MG63 (cell line): ENCODE data around the gene DNAH6. TPM values are rescaled to one million over a fixed set of nuclear protein-coding genes. Genes with fewer than 3 reads are reported as not detected.

ENCODE experiments used
- DNase-seq: peaks from one replicate; pipeline ENCODE4 v3.0.0-alpha.2; 2020
- H3K27me3 ChIP-seq: fragments of 250-450 bp; sonication (Bioruptor Pico); 2 replicates; pipeline ENCODE4 v1.5.1; 2020; ENCODE audit warnings: mild to moderate bottlenecking, moderate library complexity
- H3K36me3 ChIP-seq: fragments of 250-450 bp; sonication (Bioruptor Pico); 2 replicates; pipeline ENCODE4 v1.5.1; 2020; ENCODE audit warnings: mild to moderate bottlenecking, moderate library complexity
- H3K4me3 ChIP-seq: fragments of 250-450 bp; sonication (Bioruptor Pico); 2 replicates; pipeline ENCODE4 v1.5.1; 2020; ENCODE audit warnings: mild to moderate bottlenecking, moderate library complexity
- H3K9me3 ChIP-seq: fragments of 250-450 bp; sonication (Bioruptor Pico); 2 replicates; pipeline ENCODE4 v1.5.1; 2020; ENCODE audit warnings: mild to moderate bottlenecking, moderate library complexity
- total RNA-seq: library from RNA; depleted of rRNA; stranded (reverse); fragments of >200 nt; shearing (Covaris generic); gene quantifications from 2 replicates; pipeline ENCODE4 v1.2.3, GENCODE V29; 2014; ENCODE audit warnings: low replicate concordance

Gene DNAH6
- total RNA-seq, 1 experiment from 2014 or later, result not detected

DNA sequence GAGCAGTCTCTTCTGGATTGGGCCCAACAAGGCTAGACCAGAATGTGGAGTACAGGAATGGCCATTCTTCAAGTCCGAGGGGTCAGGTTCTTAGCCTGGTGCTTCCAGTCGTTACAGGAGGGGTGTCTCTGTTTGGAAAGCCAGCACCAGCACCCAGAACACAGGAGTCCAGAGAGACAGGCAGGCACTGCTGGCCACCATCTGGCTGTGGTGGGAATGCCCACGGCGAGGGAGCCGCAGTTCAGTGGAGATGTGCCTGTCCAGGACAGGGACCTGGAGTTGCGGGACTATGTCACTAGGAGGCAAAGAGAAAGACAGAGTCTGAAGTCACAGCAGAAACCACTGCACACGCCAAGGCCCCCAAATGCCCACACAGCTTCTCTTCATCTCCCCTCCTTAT is 305.5 kb downstream of the DNAH6 start:
- Histone ChIP-seq H3K36me3 (no peaks in the 10 kb centered on the region), H3K4me3 (no peak overlapping the region), H3K27me3 (no peaks in the 10 kb centered on the region), H3K9me3 (no peaks in the 10 kb centered on the region)
- DNase-seq, result no peak

DNA sequence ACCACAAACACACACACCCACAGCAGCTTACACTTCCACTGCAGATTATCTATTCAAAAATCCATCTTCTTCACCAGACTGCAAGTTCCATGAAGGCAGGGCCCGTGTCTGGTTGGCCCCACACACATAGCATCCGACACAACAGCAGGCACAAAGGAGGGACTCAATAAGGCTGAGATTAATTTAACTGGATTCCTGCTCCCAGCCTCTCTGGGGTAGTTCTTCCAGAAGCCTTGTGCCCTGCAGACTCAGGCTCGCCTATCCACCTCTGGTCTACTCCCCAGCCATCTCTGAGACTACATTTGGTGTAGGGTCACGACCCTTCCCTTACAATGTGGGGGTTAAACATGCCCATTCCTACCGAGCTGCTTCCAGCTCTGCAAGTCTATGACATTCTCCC is 306.9 kb downstream of the DNAH6 start:
- Histone ChIP-seq H3K36me3 (no peaks in the 10 kb centered on the region), H3K9me3 (no peaks in the 10 kb centered on the region), H3K4me3 (no peak overlapping the region), H3K27me3 (no peaks in the 10 kb centered on the region)
- DNase-seq, result no peak

DNA sequence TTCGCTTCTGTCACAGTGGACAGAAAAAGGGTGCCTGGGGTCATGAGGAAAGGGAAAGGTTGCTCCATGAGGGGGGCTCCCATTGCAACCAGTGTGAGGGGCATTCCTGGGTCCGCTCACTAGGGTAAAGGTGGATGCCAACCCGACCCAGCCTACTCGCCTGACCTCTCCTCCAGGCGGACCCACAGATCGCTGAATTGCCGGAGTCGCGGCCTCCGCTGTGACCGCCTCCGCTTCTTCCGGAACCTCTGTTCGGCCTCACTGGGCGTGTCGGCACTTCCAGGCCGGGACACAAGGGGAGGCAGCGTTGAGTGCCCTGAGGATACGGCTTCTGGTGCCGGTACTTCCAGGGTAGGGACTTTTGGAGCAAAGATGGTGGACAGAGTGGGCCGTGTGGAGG is 307.5 kb downstream of the DNAH6 start:
- H3K9me3 ChIP-seq, result no peaks in the 10 kb centered on the region
- H3K4me3 ChIP-seq, result no peak overlapping the region
- H3K36me3 ChIP-seq, result no peaks in the 10 kb centered on the region
- no peaks in the 10 kb centered on the region for H3K27me3 ChIP-seq
- no peak for DNase-seq

DNA sequence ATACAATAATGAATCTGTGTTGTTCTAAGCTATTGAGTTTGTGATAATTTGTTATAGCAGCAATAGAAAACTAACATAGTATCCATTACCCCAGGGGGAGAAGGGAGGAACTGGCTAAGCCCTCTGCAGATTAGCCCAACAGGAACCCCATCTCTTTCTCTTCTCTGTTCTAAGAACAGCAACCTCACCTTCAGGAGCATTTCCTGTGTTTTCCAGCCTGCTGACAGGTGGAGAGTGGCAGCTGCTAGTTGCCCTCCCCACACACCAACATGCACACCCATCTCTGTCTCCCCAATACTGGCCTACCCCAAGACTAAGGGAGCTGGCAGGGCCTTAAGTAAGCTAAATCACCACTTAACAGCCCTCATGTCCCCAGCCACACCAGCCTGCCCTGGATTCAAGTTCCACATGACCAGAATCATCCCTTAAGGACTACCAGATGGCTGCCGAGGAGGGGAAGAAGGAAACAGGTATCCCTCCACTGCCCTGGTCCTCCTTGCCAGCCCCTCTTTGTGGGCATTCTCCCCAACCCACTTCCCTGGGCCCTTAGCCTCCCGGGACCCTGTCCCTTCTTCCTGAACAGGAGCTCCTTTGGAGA is 311.8 kb downstream of the DNAH6 start:
- DNase-seq, result no peak
- H3K9me3 ChIP-seq, result no peaks in the 10 kb centered on the region
- no peaks in the 10 kb centered on the region for H3K36me3 ChIP-seq
- H3K27me3 ChIP-seq, result no peaks in the 10 kb centered on the region
- no peak overlapping the region for H3K4me3 ChIP-seq

DNA sequence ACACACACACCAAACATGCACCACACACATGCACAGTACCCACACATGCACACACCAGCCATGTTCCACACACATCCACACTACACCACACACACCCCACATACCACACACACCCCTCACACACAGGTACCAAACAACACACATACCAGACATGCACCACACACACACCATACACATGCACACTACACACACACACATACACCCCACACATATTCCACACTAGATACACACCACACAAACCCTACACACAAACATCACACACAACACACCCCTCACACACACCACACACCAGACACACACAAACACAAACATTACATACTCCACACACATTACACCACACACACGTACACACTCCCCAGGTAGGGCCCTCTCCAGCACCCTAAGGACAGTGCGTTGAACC is 313.4 kb downstream of the DNAH6 start:
- no peak for DNase-seq
- H3K36me3 ChIP-seq, result no peaks in the 10 kb centered on the region; the same call in 1 of the 2 replicates

DNA sequence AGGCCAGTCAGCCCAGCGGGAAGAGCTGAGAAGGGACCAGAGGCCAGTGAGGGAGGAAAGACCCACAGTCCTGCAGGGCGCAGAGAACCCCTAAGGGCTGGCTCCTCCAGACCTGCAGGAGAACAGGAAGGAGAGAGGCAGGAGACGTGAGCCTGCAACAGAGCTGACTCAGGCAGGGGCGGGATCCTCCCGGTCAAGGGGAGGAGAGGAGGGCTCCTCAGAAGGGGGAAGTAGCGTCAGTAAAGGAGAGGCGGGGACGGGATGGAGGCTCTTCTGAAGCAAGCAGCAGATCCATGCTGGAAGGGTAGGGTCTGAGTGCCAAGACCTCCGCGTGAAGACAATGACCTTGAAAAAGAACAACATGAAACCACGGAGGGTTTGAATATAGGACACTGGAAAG is 313.8 kb downstream of the DNAH6 start:
- Histone ChIP-seq H3K9me3 (peaks cover 5% of the 10 kb centered on the region; the same call in 1 of the 2 replicates), H3K4me3 (no peak overlapping the region), H3K36me3 (no peaks in the 10 kb centered on the region; the same call in 1 of the 2 replicates), H3K27me3 (no peaks in the 10 kb centered on the region)
- no peak for DNase-seq

More for the DNA sequence above, 313.4 kb downstream of the DNAH6 start:
- Histone ChIP-seq H3K9me3 (peaks cover 1% of the 10 kb centered on the region; the same call in 1 of the 2 replicates), H3K27me3 (no peaks in the 10 kb centered on the region), H3K4me3 (no peak overlapping the region)

DNA sequence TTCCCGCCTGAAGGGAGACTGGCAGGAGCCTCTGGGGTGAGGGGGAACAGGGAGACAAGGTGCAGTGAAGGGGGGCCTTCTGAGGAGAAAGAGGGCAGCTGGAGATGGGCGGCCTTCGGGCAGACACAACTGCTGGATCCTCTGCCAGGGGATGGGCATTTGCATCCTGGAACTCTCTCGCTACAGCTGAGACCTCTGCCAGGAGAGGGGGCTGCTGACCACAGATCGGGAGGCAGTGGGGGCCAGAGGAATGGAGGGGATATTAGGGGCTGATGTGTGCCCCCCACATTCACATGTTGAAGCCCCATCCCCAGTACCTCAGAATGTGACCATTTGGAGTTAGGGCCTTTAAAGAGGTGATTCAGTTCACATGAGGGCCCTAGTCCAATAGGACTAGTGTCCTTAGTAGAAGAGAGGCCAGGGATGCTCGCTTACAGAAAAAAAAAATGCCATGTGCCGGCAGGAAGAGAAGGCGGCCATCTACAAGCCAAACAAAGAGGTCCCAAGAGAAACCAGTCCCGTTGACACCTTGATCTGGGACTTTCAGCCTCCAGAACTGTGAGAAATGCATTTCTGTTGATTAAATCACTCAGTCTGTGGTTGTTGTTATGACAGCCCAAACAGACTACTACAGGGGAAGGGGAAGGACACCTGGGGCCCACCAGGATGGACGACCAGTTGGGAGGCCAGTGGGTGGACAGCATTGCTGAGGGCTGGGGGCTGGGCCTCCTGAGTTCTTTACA is 314.6 kb downstream of the DNAH6 start:
- Histone ChIP-seq H3K27me3 (no peaks in the 10 kb centered on the region), H3K4me3 (no peak overlapping the region), H3K36me3 (peaks cover 5% of the 10 kb centered on the region; the same call in 1 of the 2 replicates), H3K9me3 (peaks cover 10% of the 10 kb centered on the region)
- DNase-seq, result no peak

DNA sequence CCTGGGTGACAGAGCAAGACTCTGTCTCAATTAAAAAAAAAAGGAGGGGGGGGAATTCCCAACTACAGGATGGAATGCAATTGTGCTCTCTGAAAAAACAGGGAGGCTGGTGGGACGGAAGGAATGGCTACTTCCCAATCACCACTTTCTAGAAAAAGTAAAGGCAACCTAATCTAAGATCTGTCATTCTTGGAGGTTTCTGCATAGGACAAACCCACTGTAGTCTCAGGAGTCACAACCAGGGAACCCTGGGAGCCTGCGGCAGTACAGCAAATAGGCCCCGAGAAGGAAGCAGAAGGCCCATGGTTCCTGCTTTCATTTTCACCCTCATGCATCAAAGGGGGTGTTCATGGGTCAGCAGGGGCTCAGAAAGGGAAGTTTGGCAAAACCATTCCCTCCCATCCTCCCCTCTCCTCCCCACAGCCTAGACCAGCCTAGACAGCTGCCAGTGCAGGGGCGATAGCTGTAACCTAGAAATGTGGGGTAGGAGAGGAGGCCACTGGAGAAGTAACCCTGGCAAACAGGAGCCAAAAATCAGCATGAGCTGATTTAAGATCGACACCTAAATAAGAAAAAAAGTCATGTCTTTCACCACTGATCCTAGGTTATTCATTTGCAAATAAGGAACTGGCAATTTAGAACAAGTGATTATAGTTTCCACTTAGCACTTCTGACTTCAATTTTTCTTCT is 316.6 kb downstream of the DNAH6 start:
- H3K27me3 ChIP-seq, result no peaks in the 10 kb centered on the region
- peaks cover 20% of the 10 kb centered on the region; the same call in 1 of the 2 replicates for H3K36me3 ChIP-seq
- H3K9me3 ChIP-seq, result peaks cover 16% of the 10 kb centered on the region
- DNase-seq, result no peak
- H3K4me3 ChIP-seq, result no peak overlapping the region

DNA sequence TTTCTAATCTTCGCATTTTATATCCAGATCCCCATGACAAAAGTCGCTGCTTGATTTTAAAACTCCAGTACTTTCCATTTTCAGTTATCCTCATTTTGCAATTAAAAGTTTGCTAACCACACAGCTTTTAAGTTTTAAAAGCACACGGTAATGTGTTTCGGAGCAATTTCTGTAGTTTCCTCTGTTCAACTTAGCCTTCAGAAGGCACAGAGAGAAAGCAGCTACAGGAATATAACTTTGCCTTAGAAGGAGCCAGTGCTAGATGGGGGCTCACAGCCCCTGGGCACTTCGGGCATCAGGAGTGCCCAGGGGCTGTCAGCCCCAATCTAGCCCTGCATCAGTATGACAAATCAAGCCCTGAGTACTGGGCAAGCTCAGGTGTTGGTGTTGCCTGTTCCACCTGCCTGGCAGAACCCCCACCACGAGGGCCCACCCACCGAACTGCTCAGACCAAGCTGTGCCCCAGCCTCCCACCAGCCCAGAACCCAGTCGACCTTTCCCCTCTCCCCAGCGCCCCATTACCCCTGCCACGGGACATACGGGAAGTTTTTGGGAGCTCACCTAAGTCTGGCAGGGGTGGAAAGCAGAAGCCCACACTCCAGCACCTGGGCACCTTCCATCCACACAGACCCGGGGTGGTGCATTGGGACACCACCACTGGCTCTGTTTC is 317.3 kb downstream of the DNAH6 start:
- peaks cover 20% of the 10 kb centered on the region; the same call in 1 of the 2 replicates for H3K36me3 ChIP-seq
- H3K4me3 ChIP-seq, result no peak overlapping the region
- H3K9me3 ChIP-seq, result peaks cover 16% of the 10 kb centered on the region
- DNase-seq, result no peak
- no peaks in the 10 kb centered on the region for H3K27me3 ChIP-seq

DNA sequence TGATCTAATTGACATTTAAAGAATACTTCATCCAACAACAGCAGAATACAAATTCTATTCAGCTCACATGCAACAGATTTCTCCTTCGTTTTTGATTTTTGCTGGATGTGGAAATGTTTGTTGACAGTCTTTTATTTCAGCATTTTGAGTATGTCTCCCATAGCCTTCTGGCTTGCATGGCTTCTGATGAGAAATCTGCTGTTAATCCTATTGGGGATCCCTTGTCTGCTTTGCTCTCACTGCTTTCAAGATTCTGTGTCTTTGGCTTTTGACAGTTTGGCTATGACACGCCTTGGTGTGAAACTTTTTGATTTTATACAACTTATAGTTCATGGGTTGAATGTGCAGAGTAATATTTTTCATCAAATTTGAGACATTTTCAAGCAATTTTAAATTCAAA is 319.9 kb downstream of the DNAH6 start:
- Histone ChIP-seq H3K9me3 (peaks cover 16% of the 10 kb centered on the region), H3K36me3 (peaks cover 20% of the 10 kb centered on the region; the same call in 1 of the 2 replicates), H3K27me3 (no peaks in the 10 kb centered on the region), H3K4me3 (no peak overlapping the region)
- no peak for DNase-seq

DNA sequence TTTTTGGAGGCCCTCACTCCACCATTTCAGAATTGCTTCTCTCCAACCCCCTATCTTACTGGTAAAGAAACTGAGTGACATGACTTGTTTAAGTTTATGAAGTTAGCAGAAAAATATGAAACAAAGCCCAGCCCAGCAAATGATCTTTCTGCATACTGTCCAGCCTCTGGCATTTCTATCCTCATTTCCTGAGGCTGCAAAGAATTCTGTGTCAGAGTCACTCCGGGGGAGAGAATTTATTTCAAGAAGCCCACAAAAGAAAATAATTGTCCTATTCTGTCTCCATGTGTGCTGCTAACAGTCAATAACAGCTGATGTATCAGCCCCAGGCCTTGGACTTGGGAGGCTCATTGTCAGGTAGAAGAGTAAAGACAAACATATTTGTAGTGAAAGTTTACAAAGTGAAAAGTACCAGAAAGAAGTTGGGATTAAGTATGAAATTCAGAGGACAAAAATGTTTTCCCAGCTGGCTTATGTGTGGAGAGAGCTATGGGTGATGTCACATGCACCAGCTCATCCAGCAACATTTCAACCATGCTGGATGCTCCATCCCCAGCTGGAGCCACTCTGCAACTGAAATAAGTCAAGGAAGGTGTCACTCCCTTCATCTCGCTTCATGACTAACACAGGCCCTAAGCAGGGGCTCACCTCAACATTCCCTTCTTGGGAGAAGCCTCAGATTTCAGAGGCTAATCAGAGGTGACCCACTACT is 322.3 kb downstream of the DNAH6 start:
- Histone ChIP-seq H3K4me3 (no peak overlapping the region), H3K27me3 (no peaks in the 10 kb centered on the region), H3K9me3 (peaks cover 16% of the 10 kb centered on the region), H3K36me3 (peaks cover 20% of the 10 kb centered on the region; the same call in 1 of the 2 replicates)
- no peak for DNase-seq

DNA sequence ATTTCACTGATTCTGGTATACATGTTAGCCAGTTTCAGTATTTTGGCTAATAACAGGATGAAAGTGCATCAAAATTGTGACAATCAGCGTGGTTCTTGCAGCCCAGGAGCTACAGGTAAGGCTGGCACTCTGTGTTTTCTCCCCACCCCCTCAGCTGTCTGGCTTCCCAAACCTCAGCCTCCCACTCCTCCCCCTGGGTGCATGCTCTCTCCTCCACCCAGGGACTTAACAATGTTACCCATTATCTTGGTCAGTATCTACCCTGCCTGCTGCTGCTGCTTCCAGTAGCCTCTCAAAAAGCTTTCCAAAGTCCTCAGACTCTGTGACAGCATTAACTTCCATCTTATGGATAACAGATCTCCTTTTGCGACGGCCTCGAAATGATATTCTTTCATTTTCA is 323.6 kb downstream of the DNAH6 start:
- DNase-seq, result no peak
- H3K36me3 ChIP-seq, result peaks cover 20% of the 10 kb centered on the region; the same call in 1 of the 2 replicates
- H3K4me3 ChIP-seq, result no peak overlapping the region
- no peaks in the 10 kb centered on the region for H3K27me3 ChIP-seq
- H3K9me3 ChIP-seq, result peaks cover 14% of the 10 kb centered on the region

DNA sequence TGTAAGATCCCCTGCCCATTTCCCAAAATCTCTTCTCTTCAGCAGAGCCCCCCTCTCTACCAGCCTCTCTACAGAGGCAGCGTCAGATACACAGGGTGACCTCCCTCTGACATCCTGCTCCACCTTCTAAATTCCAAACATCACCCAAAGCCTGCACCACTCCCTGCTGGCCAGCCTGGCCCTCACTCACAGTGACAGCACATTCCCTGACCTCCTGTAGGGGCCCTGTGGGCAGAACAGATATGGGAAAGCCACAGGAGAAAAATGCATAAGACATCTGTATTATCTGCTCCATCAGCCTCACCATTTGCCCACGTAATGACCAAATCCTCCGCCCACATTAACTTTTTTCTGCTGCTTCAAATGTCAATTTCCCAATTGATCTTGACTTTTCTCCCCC is 324.0 kb downstream of the DNAH6 start:
- no peak overlapping the region for H3K4me3 ChIP-seq
- no peaks in the 10 kb centered on the region for H3K27me3 ChIP-seq
- no peak for DNase-seq
- peaks cover 20% of the 10 kb centered on the region; the same call in 1 of the 2 replicates for H3K36me3 ChIP-seq
- H3K9me3 ChIP-seq, result peaks cover 11% of the 10 kb centered on the region

DNA sequence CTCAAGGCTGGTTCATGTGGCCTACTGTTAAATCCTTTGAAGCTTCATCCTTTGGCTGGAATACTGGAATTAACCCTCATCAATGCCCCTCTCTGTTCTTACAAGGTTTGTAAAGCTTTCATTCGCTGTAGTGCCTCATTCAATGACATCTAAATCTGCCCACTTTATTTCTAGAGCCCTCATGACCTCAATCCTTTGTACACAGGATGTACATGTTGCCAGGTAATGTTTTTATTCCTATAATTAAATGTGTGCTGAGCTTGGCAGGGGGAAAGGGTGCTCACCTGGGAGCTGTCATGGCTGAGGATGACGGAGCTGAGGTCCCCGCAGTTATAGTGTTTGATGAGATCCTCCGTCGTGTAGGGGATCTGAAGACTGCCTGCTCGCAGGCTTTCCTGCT is 325.3 kb downstream of the DNAH6 start:
- no peaks in the 10 kb centered on the region for H3K27me3 ChIP-seq
- no peak for DNase-seq

DNA sequence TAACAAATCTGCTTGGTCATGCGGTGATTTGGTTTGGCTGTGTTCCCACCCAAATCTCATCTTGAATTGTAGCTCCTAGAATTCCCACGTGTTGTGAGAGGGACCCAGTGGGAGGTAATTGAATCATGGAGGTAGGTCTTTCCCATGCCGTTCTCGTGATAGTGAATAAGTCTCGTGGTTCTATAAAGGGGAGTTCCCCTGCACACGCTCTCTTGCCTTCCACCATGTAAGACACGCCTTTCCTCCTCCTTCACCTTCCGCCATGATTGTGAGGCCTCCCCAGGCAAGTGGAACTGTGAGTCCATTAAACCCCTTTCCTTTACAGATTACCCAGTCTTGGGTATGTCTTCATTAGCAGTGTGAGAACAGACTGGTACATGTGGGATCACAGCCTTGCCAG is 327.8 kb downstream of the DNAH6 start:
- no peak overlapping the region for H3K4me3 ChIP-seq
- no peak for DNase-seq
- H3K36me3 ChIP-seq, result no peaks in the 10 kb centered on the region
- no peaks in the 10 kb centered on the region for H3K9me3 ChIP-seq
- H3K27me3 ChIP-seq, result no peaks in the 10 kb centered on the region

More for the DNA sequence above, 325.3 kb downstream of the DNAH6 start:
- H3K4me3 ChIP-seq, result no peak overlapping the region
- peaks cover 9% of the 10 kb centered on the region; the same call in 1 of the 2 replicates for H3K36me3 ChIP-seq
- H3K9me3 ChIP-seq, result peaks cover under 1% of the 10 kb centered on the region; the same call in 1 of the 2 replicates

DNA sequence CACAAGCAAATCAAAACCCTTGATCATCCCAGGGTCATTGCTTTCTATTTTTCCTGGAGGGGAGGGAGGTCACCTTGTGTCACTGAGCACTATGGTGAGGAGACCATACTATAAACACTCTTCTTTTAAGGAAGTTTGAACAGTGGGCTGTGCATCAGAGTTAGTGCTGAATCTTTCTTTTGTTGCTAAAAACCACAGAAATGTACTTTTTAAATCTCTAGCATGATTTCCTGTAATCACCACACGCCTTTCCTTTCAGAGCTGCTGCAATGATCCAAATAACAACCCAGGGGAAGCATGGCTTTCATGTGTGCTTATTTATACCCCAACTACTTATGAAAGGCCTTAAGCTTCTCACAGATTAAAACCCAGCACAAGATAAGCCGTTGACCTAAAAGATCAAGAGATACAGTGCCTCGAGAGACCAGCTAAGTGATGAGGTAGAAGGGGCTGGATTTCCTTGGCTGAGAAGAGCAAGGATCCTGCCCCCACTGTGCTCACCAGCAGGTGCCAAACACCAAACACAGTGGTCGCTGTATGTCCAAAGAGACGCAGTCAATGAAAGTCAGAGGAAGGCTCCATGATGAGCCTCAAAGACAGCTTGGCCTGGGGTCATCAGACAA is 329.9 kb downstream of the DNAH6 start:
- Histone ChIP-seq H3K36me3 (no peaks in the 10 kb centered on the region), H3K27me3 (no peaks in the 10 kb centered on the region), H3K9me3 (no peaks in the 10 kb centered on the region), H3K4me3 (no peak overlapping the region)
- no peak for DNase-seq
